T-helper 2 cell treated with Interferon-gamma antibody and Interleukin-4, amounts not matched to agents 100 ng/mL and 5 ng/mL, for 36 hours (primary cell): ENCODE data around the gene PCIF1. TPM values are rescaled to one million over a fixed set of nuclear protein-coding genes. Genes with fewer than 3 reads are reported as not detected.

ENCODE experiments used
- intact Hi-C: fragments of 100-400 bp; cut with micrococcal nuclease; formaldehyde crosslinking; loops from one replicate; pipeline ENCODE4 v1.15.1; 2023
- total RNA-seq: library from RNA; stranded (reverse); gene quantifications from 2 replicates; pipeline ENCODE4 v1.2.3, GENCODE V29; 2022

PCIF1 gene
- total RNA-seq, 1 donor from 2014 or later: 37.1 TPM

- intact Hi-C loops: no loop called here
These were observed 29.6 kb upstream of the PCIF1 start for GRCh38 chr20:45904583-45905504.

GRCh38 chr20:45905505-45906079 is 28.9 kb upstream of the PCIF1 start:
- intact Hi-C loops: no loop called here

GRCh38 chr20:45907219-45907948 is 27.1 kb upstream of the PCIF1 start:
- intact Hi-C loops: no loop called here

- intact Hi-C loops: no loop called here
These were observed 26.4 kb upstream of the PCIF1 start for GRCh38 chr20:45908084-45908483.

GRCh38 chr20:45909336-45909808 is 25.1 kb upstream of the PCIF1 start:
- intact Hi-C loops: no loop called here

- intact Hi-C loops: loop anchor here (1.0 kb wide), 2 partner anchors 53 to 111 kb away; partner anchors contain the start of genes ACOT8 and ZSWIM3
These were observed 24.4 kb upstream of the PCIF1 start for GRCh38 chr20:45909817-45910669.

GRCh38 chr20:45910670-45911485 is 23.6 kb upstream of the PCIF1 start:
- intact Hi-C loops: loop anchor here (1.0 kb wide), 4 partner anchors 21 to 112 kb away; partner anchors contain the start of genes ACOT8 and ZSWIM3

- intact Hi-C loops: loop anchor here (1.0 kb wide), 2 partner anchors 21 to 24 kb away; no protein-coding TSS in a partner anchor
These were observed 22.8 kb upstream of the PCIF1 start, which contains the start of gene PLTP for GRCh38 chr20:45911486-45912343. Gene PLTP, minus strand, starts transcription at chr20:45912155. Its CDS starts 703 bp downstream, at chr20:45911452.

- intact Hi-C loops: no loop called here
These were observed 22.2 kb upstream of the PCIF1 start for GRCh38 chr20:45912344-45912682.

- intact Hi-C loops: no loop called here
These were observed 21.4 kb upstream of the PCIF1 start for GRCh38 chr20:45913116-45913515.

GRCh38 chr20:45917790-45918141 is 16.7 kb upstream of the PCIF1 start:
- intact Hi-C loops: no loop called here

GRCh38 chr20:45918182-45918737 is 16.2 kb upstream of the PCIF1 start:
- intact Hi-C loops: no loop called here

GRCh38 chr20:45918779-45919537 is 15.5 kb upstream of the PCIF1 start:
- intact Hi-C loops: no loop called here

- intact Hi-C loops: no loop called here
These were observed 14.7 kb upstream of the PCIF1 start for GRCh38 chr20:45919542-45920399.

GRCh38 chr20:45920462-45921336 is 13.8 kb upstream of the PCIF1 start:
- intact Hi-C loops: no loop called here
